GM12891 (cell line): Measurements from ENCODE around the gene SBK2.
"Not testable (repeated sequence)": the region's sequence is repeated elsewhere in the genome, so short reads cannot be mapped to it uniquely, and the experiment has no call there.

Source experiments
- DNase-seq: peaks from one replicate; pipeline ENCODE4 v3.0.0; 2011; ENCODE audit warnings: low spot score; ENCODE audit not compliant: insufficient read length
- FAIRE-seq: peaks from 2 replicates; lab custom pipeline; 2011; peaks lifted over from hg19 to GRCh38; lab: Jason Lieb, UNC
- PAX5 ChIP-seq: IDR thresholded peaks from 2 replicates; pipeline ENCODE4 v1.6.1; 2011; ENCODE audit warnings: low read length, moderate library complexity, mild to moderate bottlenecking; ENCODE audit not compliant: insufficient read depth, severe bottlenecking
- POLR2A ChIP-seq: IDR thresholded peaks from 2 replicates; pipeline ENCODE4 v1.6.1; 2011; ENCODE audit warnings: low read depth, low read length, control low read depth
- POLR2AphosphoS5 ChIP-seq: IDR thresholded peaks from 2 replicates; pipeline ENCODE4 v1.6.1; 2011; ENCODE audit warnings: low read depth, low read length, control low read depth
- POU2F2 ChIP-seq: IDR thresholded peaks from 2 replicates; pipeline ENCODE4 v1.6.1; 2011; ENCODE audit warnings: low read depth, mild to moderate bottlenecking, control low read depth, low read length, moderate library complexity
- SPI1 ChIP-seq: IDR thresholded peaks from 2 replicates; pipeline ENCODE4 v1.6.1; 2011; ENCODE audit warnings: low read depth, low read length, control low read depth
- TAF1 ChIP-seq: IDR thresholded peaks from 2 replicates; pipeline ENCODE4 v1.6.1; 2011; ENCODE audit warnings: low read depth, low read length, control low read depth

SBK2 gene

DNA sequence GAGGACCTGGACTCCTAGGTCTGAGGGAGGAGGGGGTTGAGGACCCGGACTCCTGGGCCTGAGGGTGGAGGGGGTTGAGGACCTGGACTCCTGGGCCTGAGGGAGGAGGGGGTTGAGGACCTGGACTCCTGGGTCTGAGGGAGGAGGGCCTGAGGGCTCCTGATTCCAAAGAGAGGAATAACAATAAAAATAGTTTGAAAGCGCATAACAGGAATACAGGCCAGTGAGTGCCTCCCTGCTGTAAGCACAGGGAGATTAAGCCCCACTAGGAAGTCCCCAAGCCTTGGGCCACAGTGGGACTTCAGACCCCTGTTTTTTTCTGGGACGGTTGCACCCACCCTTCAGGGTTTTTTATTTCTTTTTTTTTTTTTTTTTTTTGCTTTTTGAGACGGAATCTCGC lies 1.2 kb upstream of the SBK2 start:
- TF ChIP-seq TAF1 (no peak), SPI1 (no peak), POLR2AphosphoS5 (no peak), POLR2A (no peak), POU2F2 (no peak), PAX5 (no peak)
- FAIRE-seq (no peak), DNase-seq (no peak)

DNA sequence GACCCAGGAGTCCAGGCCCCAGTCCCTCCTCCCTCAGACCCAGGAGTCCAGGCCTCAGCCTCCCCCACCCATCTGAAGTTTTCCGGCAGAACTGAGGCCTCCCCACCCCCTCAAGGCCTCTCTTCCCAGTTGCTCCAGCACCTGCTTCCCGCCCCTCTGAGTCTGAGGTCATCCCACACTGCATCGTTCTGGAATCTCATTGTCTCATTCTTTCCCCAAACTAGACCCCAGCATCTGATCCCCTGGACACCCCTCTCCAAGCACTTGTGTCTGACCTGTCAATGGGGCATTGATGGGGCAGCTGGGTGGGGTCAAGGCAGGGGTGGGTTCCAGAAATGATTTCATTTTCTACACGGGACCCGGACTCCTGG lies 793 bp upstream of the SBK2 start:
- FAIRE-seq (no peak), DNase-seq (no peak)
- TF ChIP-seq SPI1: no peak
- no peak for TF ChIP-seq PAX5
- no peak for TF ChIP-seq POU2F2
- no peak for TF ChIP-seq POLR2A
- no peak for TF ChIP-seq POLR2AphosphoS5
- TF ChIP-seq TAF1: no peak

DNA sequence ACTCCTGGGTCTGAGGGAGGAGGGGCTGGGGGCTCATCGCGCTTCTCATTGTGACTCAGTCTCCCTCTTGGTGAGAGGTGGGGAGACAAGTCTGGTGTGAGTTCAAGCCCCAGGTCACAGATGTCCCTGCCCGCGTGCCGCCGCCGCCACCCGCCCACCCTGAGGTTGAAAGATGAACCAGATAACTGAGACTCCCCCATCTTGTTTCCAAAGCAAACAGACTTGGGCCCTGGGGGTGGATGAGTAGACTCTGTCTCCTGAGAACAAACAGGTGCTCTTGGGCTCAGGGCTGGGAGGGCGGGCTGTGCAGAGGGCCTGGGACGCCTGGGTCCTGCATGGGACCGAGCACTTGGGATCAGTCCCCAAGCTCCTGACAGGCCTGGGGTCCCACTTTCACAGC lies 567 bp downstream of the SBK2 start:
- FAIRE-seq (no peak), DNase-seq (no peak)
- TF ChIP-seq TAF1 (no peak), POU2F2 (no peak), SPI1 (no peak), POLR2AphosphoS5 (no peak), POLR2A (no peak), PAX5 (no peak)

DNA sequence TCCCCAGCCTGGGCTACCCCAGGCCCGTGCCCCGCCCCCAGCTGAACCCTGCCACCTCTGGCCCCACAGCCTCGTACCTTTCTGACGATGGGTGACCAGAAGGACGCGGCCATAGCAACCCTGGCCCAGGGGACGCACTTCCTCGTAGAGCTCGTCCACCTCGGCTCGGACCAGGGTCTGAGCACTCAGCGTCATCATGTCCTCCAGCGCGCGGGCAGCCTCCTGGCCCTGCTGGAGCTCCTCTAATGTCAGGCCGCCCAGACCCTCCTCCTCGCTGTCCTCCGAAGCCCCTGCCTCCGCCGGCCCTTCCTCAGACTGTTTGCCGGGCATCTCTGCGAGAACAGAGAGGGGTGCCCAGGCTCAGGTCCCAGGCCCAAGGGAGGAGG lies 975 bp downstream of the SBK2 start:
- TF ChIP-seq POLR2AphosphoS5: no peak
- no peak for TF ChIP-seq POU2F2
- no peak for TF ChIP-seq TAF1
- no peak for TF ChIP-seq SPI1
- TF ChIP-seq PAX5: no peak
- no peak for TF ChIP-seq POLR2A
- DNase-seq: no peak
- no peak for FAIRE-seq

- TF ChIP-seq SPI1 (no peak), TAF1 (no peak), POU2F2 (no peak), PAX5 (no peak), POLR2AphosphoS5 (no peak), POLR2A (no peak)
- no peak for DNase-seq
- no peak for FAIRE-seq
These were observed 1.6 kb downstream of the SBK2 start for GRCh38 chr19:55535173-55535964.

DNA sequence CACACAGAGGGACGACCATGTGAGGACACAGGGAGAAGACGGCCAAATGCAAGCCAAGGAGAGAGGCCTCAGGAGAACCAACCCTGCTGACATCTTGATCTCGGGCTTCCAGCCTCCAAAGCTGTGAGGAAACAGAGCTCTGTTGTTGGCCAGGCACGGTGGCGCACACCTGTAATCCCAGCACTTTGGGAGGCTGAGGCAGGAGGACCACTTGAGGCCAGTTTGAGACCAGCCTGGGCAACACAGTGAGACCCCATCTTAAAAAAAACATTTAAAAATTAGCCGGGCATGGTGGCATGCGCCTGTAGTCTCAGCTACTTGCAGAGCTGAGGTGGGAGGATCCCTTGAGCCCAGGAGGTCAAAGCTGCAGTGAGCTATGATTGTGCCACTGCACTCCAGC lies 2.7 kb downstream of the SBK2 start:
- FAIRE-seq, DNase-seq: not testable (repeated sequence)

- DNase-seq (no peak), FAIRE-seq (no peak)
- TF ChIP-seq POLR2A: no peak
- TF ChIP-seq PAX5: no peak
- no peak for TF ChIP-seq POU2F2
These were observed 5.9 kb downstream of the SBK2 start for GRCh38 chr19:55530996-55531395.

- DNase-seq (no peak), FAIRE-seq (no peak)
- no peak for TF ChIP-seq POLR2A
- no peak for TF ChIP-seq POU2F2
- TF ChIP-seq SPI1: no peak
- TF ChIP-seq POLR2AphosphoS5: no peak
- TF ChIP-seq PAX5: no peak
- no peak for TF ChIP-seq TAF1
These were observed 7.2 kb downstream of the SBK2 start for GRCh38 chr19:55529636-55530234.

GRCh38 chr19:55528030-55528803 lies 8.7 kb downstream of the SBK2 start:
- no peak for TF ChIP-seq POLR2A
- TF ChIP-seq PAX5: no peak
- no peak for TF ChIP-seq TAF1
- no peak for FAIRE-seq
- DNase-seq: no peak
